DMS153 (cell line): ENCODE results near the gene TBX3.

Experiments
- DNase-seq: peaks from one replicate; lab custom pipeline; 2025; lab: John Stamatoyannopoulos, UW

The TBX3 gene

DNA sequence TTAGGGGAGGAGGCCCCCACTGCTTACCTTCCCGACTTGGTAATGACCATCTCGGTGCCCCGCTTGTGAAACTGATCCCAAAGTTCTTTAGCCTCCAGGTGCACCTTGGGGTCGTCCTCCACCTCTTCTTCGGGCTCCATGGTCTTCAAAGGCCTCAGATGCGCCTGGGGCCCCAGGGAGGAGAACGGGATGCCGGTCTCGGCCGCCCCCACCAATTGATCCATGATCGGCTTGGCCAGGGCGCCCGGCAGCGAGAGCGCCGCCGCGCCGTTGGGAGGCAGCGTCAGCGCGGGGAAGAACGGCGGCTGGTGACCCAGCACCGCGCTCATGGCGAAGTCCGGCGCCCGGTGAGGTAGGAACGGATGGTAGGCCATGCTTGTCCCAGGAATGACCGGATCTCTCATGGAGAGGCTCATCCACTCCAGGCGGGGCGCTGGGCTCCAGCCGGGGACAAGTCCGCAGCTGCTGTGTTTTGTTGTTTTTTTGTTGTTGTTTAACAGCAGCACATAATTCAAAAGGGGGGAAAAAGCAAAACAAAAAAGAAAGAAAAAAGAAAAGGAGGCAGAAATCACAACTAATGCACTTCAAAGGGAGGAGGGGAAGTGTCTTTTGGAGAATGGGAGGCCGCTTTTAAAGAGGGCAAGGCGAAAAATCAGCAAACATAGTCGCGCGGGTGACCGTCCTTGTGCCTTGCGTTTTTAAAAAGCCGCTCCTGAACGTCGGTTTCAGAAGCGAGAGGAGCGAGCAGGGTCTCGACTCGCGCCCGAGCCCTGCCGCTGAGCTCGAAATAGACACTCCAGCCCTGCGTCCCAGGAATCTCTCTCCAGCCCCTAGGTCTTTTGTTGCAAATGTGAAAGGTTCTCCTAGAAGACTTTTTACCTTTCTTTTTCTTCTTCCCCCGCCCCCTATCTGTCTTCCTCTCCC lies 928 bp downstream of the TBX3 start:
- no peak for DNase-seq

DNA sequence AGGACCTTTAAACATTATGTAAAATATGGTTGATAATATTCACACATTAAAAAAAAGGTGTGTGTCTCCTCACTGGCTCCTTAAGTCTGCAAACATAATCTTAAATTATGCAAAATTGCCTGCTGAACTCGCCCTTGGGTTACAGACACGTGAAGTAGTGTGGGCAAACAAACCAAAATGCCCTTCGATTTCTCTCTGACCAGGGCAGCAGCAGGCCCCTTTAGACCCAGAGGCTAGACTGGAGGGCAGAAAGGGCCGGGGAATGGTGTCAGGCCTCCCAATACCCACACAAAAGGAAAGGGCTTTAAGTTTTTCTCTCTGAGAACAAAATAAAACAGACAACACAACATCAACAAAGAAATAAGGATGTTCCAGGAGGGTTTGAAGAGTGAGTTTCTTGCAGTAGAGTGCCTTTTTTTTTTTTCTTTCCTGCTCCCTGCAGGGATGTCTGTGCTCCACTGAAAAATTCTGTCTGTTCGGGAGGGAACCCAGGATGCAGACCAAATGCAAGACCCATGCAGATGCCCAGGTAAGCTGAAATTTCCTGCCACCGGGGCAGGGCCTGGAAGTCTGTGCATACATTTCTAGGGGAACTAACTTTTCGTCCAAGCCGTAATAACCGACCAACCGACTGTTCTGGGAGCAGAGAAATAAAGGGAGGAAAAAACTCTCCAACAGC lies 1.7 kb downstream of the TBX3 start:
- no peak for DNase-seq

DNA sequence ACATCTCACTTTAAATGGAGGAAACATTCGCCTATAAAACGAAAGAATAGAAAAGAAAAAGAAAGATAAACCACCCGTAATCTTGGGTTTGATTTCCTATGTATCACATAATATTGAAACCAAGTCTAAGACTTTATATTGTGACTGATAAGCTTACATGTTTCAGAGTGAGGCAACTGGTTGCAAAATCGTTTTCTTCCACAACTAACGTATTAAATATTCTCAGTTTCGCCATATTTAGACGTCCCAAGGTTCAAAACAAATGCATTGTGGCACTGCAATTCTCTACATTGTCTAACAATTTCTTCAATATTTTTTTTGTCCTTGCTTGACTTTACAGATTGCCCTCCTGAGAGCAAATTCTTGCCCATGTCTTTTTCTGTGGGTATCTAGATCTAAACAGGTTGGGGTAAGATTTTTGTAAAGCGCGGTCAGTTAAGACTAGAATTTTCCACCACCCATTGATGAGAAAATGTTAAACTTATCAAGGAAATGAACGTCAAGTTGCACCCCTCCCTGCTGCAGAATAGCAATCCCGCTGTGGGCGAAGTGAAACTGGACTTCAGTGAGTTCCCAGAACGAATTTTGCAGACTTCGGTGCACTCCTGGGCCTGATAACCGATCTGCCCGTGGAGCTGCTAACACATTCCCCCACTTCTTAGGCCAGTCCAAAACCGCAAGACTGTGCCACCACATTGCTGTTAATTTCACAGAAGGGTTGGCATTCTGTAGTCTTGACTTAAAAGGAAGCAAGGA lies 2.7 kb downstream of the TBX3 start:
- no peak for DNase-seq

DNA sequence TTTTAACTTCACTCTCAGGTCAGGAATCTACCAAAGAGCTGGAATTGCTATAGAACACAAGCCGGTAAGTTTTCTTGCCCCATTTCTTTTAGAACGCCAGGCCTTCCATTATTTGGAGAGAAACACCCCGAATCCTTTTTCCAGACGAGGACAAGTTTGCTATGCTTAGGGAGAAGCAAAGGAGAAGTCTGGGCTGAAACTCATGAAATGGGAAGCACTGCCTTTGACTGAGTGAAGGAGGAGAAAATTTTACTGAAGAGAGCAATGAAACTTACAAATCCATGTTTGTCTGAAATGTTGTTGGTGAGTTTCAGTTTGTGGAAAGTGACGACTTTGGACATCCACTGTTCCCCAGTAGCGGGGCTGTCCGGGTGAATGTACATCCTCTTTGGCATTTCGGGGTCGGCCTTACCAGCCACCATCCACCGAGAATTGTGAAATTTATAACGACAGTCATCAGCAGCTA lies 3.3 kb downstream of the TBX3 start:
- DNase-seq, result no peak

DNA sequence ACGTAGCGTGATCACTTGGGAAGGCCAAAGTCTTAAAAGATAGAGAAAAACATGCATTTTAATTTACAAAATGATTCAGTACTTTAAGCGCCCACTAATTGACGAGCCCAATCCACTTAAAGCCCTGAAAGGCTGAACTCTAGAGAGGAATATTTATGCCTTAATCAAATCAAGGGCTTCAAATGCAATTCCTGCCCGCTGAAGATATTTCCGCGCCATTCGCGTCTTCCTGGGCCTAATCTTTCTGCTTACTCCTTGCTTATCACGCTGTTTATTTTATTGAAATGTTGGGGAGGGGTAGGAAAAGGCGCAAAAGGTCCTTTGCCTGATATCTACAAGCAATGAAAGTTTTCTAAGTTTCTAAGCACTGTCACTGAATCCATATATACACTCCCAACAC lies 4.0 kb downstream of the TBX3 start:
- no peak for DNase-seq

DNA sequence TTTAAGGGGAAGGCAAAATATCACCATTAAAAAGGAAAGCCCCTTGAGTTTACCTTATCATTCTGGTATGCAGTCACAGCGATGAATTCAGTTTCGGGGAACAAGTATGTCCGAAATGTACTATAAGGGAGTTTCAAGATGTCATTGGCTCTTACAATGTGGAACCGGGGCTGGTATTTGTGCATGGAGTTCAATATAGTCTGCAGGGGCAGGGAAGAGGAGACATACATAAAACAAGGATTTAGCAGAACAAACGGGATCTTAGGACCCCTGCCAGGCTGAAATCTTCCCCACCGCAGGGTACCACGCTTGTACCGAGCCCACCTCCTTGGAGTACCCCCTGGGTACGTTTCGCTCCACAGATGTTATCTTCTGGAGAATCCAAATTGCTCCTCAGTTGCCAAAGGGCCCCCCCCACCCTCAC lies 4.5 kb downstream of the TBX3 start:
- no peak for DNase-seq

DNA sequence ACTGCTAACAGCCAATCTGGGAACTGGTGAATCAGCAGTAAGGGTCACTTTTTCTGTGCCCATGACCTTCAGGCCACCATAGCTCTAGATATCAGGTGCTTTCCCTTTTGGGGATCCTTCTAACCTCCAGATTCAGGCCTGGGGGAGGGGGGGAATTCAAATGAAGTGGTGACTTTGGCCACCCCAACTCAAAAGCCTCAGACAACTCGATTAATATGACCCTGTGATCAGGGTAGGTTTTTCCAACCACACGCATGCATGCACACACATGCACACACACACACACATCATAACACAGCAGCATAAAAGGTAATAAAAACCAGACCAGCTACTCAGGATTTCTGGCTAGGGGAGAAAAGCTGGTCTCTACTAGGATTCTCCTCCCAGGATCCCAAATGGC lies 5.3 kb downstream of the TBX3 start:
- DNase-seq, result no peak

DNA sequence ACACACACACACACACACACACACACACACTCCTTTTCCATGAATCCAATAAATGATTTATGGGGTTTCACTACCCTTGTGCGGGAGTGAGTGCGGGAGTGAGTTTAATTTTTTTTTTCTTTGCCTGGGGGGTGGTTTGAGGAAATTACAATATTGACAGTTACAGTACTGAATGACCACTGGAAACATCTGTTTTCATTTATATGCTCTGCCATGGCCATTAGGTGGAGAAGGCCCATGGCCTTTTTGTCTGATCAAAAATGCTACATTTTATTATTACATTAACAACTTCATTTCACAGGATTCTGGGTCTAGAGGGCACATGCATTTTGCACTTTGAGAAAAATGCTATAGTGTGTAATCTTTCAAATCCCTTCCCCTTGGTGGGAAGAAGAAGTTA lies 5.9 kb downstream of the TBX3 start:
- DNase-seq, result no peak

DNA sequence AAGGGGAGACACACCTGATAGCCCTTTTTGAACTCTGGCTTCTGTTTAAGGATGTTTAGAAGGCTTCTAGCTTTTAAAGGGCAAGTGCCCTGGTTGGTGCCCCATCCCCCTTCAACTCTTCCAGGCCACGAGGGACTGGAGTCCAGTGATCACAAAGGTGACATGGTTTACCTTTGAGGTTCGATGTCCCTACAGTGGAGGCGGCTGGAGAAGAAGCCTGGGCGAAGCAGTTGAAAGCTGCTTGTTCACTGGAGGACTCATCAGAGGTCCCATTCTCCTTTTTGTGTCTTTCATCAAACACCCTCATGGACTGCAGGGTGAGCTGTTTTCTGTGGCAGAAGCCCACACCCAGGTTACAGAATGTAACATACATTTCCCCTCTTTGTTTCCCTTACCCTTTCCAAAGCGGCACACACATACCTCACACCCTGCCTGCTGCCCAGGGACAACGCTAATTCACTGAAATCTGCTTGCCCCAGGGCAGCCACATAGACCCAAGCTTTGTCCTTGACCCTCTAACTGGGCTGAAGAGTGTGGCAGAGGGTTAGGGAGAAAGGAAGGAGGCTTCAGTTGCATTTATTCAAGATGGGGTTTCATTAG lies 7.7 kb downstream of the TBX3 start:
- DNase-seq, result no peak

DNA sequence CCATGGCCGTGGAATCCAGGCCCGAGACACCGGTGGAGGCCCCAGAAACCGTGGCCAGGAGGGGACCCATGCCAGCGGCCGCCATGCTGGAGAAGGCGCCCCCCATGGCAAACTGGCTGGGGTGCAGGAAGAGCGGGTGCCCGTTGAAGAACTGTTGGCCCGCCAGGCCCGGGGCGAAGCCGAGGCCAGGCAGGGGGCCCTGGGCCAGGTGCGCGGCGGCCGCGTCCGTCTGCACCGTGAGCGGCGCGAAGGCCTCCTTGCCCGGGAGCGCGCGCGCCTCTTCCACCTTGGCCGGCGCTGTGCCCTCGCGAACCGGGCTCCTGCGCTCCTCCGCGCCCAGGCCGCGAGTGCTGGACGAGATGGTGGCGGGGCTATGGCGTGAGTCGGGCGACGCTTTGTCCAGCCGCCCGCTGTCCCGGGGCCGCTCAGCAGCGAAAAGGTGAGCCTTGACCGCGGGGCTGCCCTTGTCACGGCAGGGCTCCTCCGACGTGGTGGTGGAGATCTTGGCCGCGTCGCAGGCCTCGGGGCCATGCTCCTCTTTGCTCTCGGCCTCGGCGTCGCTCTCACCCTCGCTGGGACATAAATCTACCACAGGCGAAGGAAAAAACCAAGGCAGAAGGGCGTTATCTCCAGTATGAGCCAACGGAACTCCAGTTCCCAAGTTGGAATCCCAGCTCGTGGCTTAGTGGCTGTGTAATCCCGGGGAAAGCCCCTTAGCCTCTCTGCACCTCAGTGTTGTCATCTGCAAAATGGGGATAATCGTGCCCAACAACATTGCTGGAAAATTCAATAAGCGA lies 9.5 kb downstream of the TBX3 start:
- DNase-seq, result no peak

DNA sequence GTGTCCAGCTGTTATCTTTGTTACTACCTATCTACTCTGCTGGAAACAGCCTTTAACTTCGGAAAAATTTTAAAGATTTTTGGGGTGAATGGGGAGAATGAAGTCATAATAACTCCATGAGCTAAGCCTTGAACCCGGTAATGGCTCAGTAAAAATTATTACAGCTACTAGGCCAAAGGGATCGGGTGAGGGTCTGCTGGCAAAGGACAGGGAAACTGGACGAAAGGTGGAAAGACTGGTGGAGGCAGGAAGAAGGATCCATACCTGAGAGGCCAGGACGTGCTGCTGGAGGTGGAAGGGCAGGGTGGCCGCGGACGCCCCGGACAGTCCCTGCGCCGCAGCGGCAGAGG lies 10.1 kb downstream of the TBX3 start:
- no peak for DNase-seq

DNA sequence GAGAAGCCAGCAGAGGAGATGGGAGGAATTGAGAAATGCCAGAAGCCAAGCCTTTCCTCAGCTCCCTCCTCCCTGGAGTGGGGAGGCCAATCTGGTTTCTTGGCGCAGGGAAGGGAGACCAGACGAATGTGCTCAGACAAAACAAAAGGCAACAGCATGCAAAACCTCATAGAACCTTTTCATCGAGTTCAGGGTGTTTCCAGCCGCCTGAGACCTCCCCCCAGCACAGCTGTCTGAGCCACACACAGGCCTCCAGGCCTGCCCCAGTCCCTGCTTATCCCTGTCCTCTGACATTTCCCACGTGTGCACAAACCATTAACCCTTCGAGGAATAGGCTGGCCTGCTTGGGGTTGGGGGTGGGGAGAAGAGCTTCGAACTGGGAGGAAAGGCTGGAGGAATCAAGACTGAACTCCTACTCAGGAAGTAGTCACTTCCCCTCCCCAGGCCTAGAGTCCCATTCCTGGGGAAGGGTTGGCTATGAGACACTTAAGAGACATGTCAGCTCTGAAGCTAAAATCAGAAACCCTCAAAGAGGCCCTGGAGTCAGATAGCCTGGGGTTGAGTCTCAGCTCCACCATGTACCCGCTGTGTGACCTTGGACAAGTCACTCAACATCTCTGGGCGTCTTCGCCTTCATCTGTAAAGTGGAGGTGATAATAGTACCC lies 10.7 kb downstream of the TBX3 start:
- DNase-seq, result no peak

DNA sequence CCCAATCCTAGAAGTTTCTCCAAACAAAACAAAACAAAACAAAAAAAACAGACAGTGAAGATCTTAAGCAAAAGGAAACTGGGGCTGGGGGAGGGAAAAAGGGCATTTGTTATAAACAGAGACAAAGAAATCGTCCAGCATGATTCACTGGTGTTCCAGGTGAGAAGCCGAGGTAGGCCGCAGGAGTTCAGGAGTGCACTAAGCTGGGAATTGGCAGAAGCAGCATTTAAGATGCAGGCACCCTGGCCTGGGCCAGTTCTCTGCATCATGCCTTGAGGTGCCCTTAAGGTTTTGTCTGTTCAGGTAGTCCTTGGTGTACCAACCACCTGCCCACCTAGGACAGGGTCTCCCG lies 11.2 kb downstream of the TBX3 start:
- no peak for DNase-seq

DNA sequence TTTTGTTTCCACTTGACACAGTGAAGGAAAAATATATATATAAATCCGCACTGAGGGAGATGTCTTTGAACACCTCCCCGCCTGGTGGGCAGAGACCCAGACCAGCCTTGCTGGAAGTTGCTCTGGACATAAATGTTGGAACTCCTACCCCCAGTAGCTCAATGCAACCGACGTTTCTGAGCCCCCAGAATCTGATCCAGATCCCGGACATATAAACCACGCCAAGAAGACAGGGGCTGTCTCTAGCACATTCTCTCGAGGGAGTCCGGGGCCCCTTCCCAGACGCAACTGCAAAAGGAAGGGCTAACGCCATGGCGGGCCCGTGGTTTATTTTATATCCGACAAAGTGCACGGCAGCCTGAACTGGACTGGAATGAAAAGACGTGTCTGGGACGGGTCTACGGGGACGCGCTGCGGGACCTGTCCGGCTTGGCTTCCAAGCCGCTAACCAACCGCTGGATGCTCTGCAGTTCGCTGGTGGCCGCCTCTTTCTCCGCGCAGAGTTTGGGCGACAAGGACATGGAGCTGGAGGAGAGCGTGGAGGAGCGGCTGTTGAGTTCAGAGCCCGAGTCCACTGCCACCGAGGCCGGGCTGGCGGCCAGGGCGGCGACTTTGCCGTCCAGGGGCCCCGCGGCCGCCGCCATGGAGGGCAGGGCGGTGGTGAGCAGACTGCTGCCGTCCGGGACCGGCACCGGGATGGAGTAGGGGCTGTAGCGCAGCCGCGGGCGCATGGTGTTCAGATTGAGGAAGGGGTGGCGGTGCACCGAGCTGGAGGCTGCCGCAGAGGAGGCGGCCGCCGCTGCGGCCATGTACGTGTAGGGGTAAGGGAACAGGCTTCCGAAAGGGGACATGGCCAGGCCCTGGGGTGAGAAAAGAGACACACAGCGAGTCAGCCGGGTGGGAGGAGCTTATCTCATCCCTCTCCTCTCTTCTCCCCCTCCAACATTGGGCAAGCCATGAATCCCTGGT lies 12.2 kb downstream of the TBX3 start:
- DNase-seq, result no peak

DNA sequence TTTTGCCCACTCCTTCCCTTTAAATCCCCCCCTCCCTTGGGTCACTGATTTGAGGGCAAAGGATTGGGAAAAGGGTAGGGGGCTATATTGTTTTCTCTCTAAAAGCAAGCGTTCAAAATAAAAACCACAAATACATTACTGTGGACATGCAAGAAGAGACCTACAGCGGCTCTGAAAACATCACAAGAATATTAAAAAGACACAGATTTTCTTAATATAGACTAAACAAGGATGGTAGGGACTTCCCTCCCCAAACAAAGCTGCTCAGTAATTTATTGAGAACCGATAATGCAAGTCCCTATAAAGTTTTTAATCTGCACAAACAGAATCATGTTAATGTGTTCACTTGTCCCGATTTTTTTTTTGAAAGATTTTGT lies 12.9 kb downstream of the TBX3 start:
- DNase-seq, result no peak

DNA sequence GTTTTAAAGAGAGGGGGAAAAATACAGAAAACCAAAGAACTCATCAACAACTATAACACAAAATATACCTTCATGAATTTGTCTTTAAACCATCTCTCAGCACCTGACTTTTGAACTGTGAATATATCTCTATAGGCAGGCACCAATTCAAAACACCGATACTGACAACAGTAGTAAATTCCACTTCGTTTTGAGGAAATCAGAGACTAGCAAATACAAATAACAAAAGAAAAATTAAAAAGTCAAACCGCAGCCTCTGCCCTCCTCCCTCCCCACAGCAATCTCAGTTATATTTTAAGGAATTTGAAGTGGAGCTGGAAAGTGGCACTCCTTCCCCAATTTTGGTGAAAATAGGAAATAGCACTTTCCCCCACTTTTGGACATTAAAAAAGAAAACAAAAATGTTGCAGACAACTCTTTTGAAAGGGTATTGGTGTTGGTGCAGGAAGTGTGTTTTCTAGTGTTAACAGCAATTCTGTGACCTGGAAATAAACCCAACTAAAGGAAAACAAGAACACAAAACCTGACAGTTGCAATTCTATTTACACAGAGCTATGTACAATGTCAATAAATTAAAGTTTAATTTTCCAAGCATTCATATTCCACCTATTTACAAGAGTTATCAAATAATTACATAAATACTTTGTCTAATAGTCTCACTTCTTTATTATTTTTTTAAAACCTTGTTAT lies 13.5 kb downstream of the TBX3 start:
- DNase-seq, result no peak

DNA sequence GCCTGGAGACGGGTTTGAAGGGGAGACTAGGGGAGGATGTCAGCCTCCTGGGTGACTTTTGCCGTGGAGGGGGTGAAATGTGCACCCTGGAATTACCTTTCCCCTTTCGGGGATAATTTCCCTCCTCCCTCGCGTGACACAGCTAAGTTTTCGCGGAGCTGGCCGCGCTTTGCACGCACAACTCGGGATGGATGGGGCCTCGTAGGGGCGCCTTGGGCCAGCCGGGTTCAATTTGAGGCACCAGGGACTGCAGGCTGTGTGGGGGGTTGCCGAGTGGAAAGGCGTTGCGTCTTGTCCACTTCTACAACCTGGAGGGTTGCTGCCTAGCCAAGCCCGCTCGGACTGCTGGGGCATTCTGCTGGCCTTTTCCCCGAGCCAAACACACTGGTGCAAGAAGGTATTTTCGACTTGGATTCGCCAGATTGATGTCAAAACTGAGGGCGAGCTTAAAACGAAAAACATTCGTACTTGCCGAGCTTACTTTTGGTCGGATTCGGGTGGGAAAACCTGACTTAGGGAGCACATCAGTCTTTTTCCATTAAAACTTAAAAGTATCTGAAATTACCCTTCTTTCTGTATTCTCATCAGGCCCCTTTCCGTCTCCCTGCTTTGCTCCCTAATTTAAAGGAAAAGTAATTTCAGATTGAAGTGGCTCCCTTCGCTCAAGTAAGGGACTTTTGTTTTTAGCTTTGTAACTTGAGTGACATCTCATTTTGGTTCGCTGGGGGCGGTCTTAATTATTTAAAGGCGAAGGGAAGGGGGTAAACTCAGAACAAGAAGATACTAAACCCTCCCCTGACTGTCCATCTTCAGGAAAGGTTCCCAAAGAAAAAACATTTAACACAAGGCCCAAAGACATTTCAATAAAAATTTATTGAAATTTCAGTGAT lies 14.3 kb downstream of the TBX3 start:
- DNase-seq, result no peak

DNA sequence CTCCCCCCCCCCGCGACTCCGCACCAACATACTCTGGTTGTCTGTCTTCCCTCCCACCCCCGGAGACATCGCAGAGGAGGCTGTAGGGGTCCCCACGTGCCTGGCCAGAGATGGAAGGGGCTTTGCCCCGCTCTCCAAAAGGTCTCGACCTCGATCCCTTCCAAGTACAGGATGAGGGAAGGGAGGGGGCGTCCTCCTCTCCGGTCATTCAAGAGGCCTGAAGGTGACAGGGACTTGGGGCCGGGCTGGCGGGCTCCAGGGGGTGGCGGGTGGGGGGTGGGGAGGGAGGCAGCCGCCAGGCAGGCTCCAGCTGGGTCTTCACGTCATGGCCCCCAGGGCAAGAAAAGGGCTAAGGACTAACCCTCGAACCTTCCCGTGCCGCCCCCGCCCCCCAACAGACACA lies 15.1 kb downstream of the TBX3 start:
- DNase-seq, result no peak
